ENCODE results near the gene ISL2. TPM values are rescaled to one million over a fixed set of nuclear protein-coding genes. Genes with fewer than 3 reads are reported as not detected.

Gene ISL2
- total and polyA plus RNA-seq, 9 donors: not detected

- no peaks in the 10 kb centered on the region for H3K9me3 ChIP-seq
- TF ChIP-seq POLR2A (IDR thresholded peaks at IDR 0.05): no peak
- no peak for TF ChIP-seq EP300 (IDR thresholded peaks at IDR 0.05)
- no peak for TF ChIP-seq CTCF (IDR thresholded peaks at IDR 0.05)
- peaks cover 8% of the 10 kb centered on the region for H3K4me1 ChIP-seq (ENCODE audit: insufficient read depth)
- H3K4me3 ChIP-seq: no peak overlapping the region
- no peak overlapping the region for H3K27ac ChIP-seq
- H3K36me3 ChIP-seq: no peaks in the 10 kb centered on the region
- WGBS, 3 donors: 19 to 25% (median 20%) methylated on average over 44 of the region's 44 CpGs
- no peak for DNase-seq
- peaks cover 18% of the 10 kb centered on the region for H3K27me3 ChIP-seq
- intact Hi-C loops (cut with DNase I): no loop called here
Measured at GRCh38 chr15:76334438-76335306, 1.9 kb upstream of the ISL2 start.

- Histone ChIP-seq H3K36me3 (no peaks in the 10 kb centered on the region), H3K27ac (no peak overlapping the region), H3K4me1 (ENCODE audit: insufficient read depth) (peaks cover 10% of the 10 kb centered on the region), H3K27me3 (peaks cover 20% of the 10 kb centered on the region), H3K9me3 (no peaks in the 10 kb centered on the region), H3K4me3 (no peak overlapping the region)
- WGBS, 3 donors: 13 to 14% (median 14%) methylated on average over 39 of the region's 39 CpGs
- intact Hi-C loops (cut with DNase I): no loop called here
- TF ChIP-seq POLR2A (IDR thresholded peaks at IDR 0.05) (no peak), CTCF (IDR thresholded peaks at IDR 0.05) (no peak), EP300 (IDR thresholded peaks at IDR 0.05) (no peak)
- DNase-seq: no peak
Measured at GRCh38 chr15:76335307-76336253, 993 bp upstream of the ISL2 start.

GRCh38 chr15:76337059-76337695 lies 604 bp downstream of the ISL2 start:
- no peak for DNase-seq
- H3K27me3 ChIP-seq: peaks cover 20% of the 10 kb centered on the region
- H3K4me3 ChIP-seq: no peak overlapping the region
- peaks cover 14% of the 10 kb centered on the region for H3K4me1 ChIP-seq (ENCODE audit: insufficient read depth)
- intact Hi-C loops (cut with DNase I): no loop called here
- H3K36me3 ChIP-seq: no peaks in the 10 kb centered on the region
- no peak overlapping the region for H3K27ac ChIP-seq
- no peak for TF ChIP-seq CTCF (IDR thresholded peaks at IDR 0.05)
- no peak for TF ChIP-seq EP300 (IDR thresholded peaks at IDR 0.05)
- TF ChIP-seq POLR2A (IDR thresholded peaks at IDR 0.05): no peak
- H3K9me3 ChIP-seq: no peaks in the 10 kb centered on the region
- 9 to 12% (median 10%) methylated on average over 25 of the region's 25 CpGs for WGBS, 3 donors
